Testis (tissue), 2 donors: ENCODE data around the gene FUS.

Experiments
- CTCF ChIP-seq, 3 experiments: fragments of 450-650 bp in 2 of 3; fragments of 200-600 bp in 1 of 3; sonication (generic) in 1 of 3; IDR thresholded peaks; one replicate each; pipeline ENCODE4 v1.5.1; 2016 to 2019; ENCODE audit warnings: antibody characterized with exemption in 3 of 3, mild to moderate bottlenecking in 2 of 3, moderate library complexity in 1 of 3
- POLR2A ChIP-seq: fragments of 450-650 bp; IDR thresholded peaks from one replicate; pipeline ENCODE4 v1.6.1; 2017; ENCODE audit warnings: antibody characterized with exemption, mild to moderate bottlenecking, moderate library complexity

- TF ChIP-seq CTCF (IDR thresholded peaks at IDR 0.05) (no peak), POLR2A (no peak)
These were observed 4.9 kb downstream of the FUS start for GRCh38 chr16:31184888-31185287.
